Ammon's horn (tissue), 1 donor: Measurements from ENCODE around the gene SMIM8.

Experiments used
- DNase-seq: peaks from one replicate; pipeline ENCODE4 v3.0.0-alpha.2; 2016; ENCODE audit warnings: low spot score

Gene SMIM8

GRCh38 chr6:87336367-87336766 is 14.0 kb downstream of the SMIM8 start:
- DNase-seq = no peak

- no peak for DNase-seq
These were observed 17.8 kb downstream of the SMIM8 start for GRCh38 chr6:87340230-87340629.

GRCh38 chr6:87341158-87341557 is 18.8 kb downstream of the SMIM8 start:
- no peak for DNase-seq

GRCh38 chr6:87341899-87342298 is 19.5 kb downstream of the SMIM8 start:
- DNase-seq = no peak

- DNase-seq = no peak
These were observed 20.4 kb downstream of the SMIM8 start for GRCh38 chr6:87342829-87343228.

- no peak for DNase-seq
These were observed 22.3 kb downstream of the SMIM8 start, which contains the start of gene C6orf163 for GRCh38 chr6:87344731-87345130. Gene C6orf163 (plus strand): TSS chr6:87344813. CDS start chr6:87345100, 287 bp downstream.

GRCh38 chr6:87346700-87347099 is 24.3 kb downstream of the SMIM8 start:
- DNase-seq = no peak

- peak; percentile 4 for DNase-seq
These were observed 27.5 kb downstream of the SMIM8 start for GRCh38 chr6:87349896-87350295.

- no peak for DNase-seq
These were observed 28.1 kb downstream of the SMIM8 start for GRCh38 chr6:87350516-87350915.

- DNase-seq = no peak
These were observed 29.2 kb downstream of the SMIM8 start for GRCh38 chr6:87351583-87351982.

- no peak for DNase-seq
These were observed 33.8 kb downstream of the SMIM8 start for GRCh38 chr6:87356181-87356580.

- no peak for DNase-seq
These were observed 35.2 kb downstream of the SMIM8 start for GRCh38 chr6:87357479-87358196.

GRCh38 chr6:87364602-87365252 is 42.3 kb downstream of the SMIM8 start:
- no peak for DNase-seq

GRCh38 chr6:87366072-87366827 is 43.9 kb downstream of the SMIM8 start:
- DNase-seq = no peak

GRCh38 chr6:87366899-87367298 is 44.5 kb downstream of the SMIM8 start:
- no peak for DNase-seq

GRCh38 chr6:87373377-87373776 is 51.0 kb downstream of the SMIM8 start:
- DNase-seq = no peak

- DNase-seq = no peak
These were observed 52.9 kb downstream of the SMIM8 start for GRCh38 chr6:87375315-87375714.

GRCh38 chr6:87376643-87377042 is 54.3 kb downstream of the SMIM8 start:
- DNase-seq = no peak

GRCh38 chr6:87378947-87379346 is 56.6 kb downstream of the SMIM8 start:
- no peak for DNase-seq

- no peak for DNase-seq
These were observed 60.5 kb downstream of the SMIM8 start for GRCh38 chr6:87382861-87383260.

GRCh38 chr6:87384038-87384437 is 61.6 kb downstream of the SMIM8 start:
- DNase-seq = no peak

- no peak for DNase-seq
These were observed 62.1 kb downstream of the SMIM8 start for GRCh38 chr6:87384449-87384848.

- DNase-seq = peak; percentile 22
These were observed 68.9 kb downstream of the SMIM8 start for GRCh38 chr6:87391334-87391733.
